GM23248 (cell line): ENCODE measurements around the gene ONECUT2. TPM values are rescaled to one million over a fixed set of nuclear protein-coding genes. Genes with fewer than 3 reads are reported as not detected.

Source experiments
- DNase-seq: peaks from one replicate; pipeline ENCODE4 v3.0.0-alpha.2; 2015
- H2AFZ ChIP-seq: fragments of 200-600 bp; sonication (generic); 2 replicates; pipeline ENCODE4 v1.6.1; 2016; ENCODE audit warnings: antibody characterized with exemption
- H3F3A ChIP-seq: fragments of 200-600 bp; sonication (generic); 2 replicates; pipeline ENCODE4 v1.6.1; 2016; ENCODE audit warnings: mild to moderate bottlenecking, antibody characterized with exemption, mixed run types; ENCODE audit not compliant: insufficient read depth
- H3K27ac ChIP-seq: fragments of 200-600 bp; sonication (generic); 2 replicates; pipeline ENCODE4 v1.5.1; 2016; ENCODE audit warnings: mild to moderate bottlenecking
- H3K27me3 ChIP-seq: fragments of 200-600 bp; sonication (generic); replicated peaks from 2 replicates; pipeline ENCODE4 v1.6.1; 2016; ENCODE audit warnings: mild to moderate bottlenecking; ENCODE audit not compliant: insufficient read depth
- H3K36me3 ChIP-seq: fragments of 200-600 bp; sonication (generic); 2 replicates; pipeline ENCODE4 v1.6.1; 2016; ENCODE audit warnings: low read depth, mild to moderate bottlenecking
- H3K4me1 ChIP-seq: fragments of 200-600 bp; sonication (generic); 2 replicates; pipeline ENCODE4 v1.6.1; 2016; ENCODE audit warnings: mild to moderate bottlenecking; ENCODE audit not compliant: insufficient read depth
- H3K4me2 ChIP-seq: fragments of 200-600 bp; sonication (generic); one replicate; pipeline ENCODE4 v1.6.1; 2016; ENCODE audit warnings: mild to moderate bottlenecking; ENCODE audit not compliant: unreplicated experiment
- H3K4me3 ChIP-seq: fragments of 200-600 bp; sonication (generic); 2 replicates; pipeline ENCODE4 v1.5.1; 2016; ENCODE audit warnings: mild to moderate bottlenecking
- H3K79me2 ChIP-seq: fragments of 200-600 bp; sonication (generic); 2 replicates; pipeline ENCODE4 v1.6.1; 2016; ENCODE audit warnings: mild to moderate bottlenecking; ENCODE audit not compliant: insufficient read depth
- H3K9ac ChIP-seq: fragments of 200-600 bp; sonication (generic); 2 replicates; pipeline ENCODE4 v1.6.1; 2016; ENCODE audit warnings: mild to moderate bottlenecking
- H3K9me2 ChIP-seq: fragments of 200-600 bp; sonication (generic); 2 replicates; pipeline ENCODE4 v1.6.1; 2016; ENCODE audit warnings: mixed run types, mild to moderate bottlenecking, moderate library complexity; ENCODE audit not compliant: insufficient read depth
- H3K9me3 ChIP-seq: fragments of 200-600 bp; sonication (generic); one replicate; pipeline ENCODE4 v1.6.1; 2017; ENCODE audit warnings: low read depth
- H4K20me1 ChIP-seq: fragments of 200-600 bp; sonication (generic); 2 replicates; pipeline ENCODE4 v1.6.0; 2016; ENCODE audit not compliant: insufficient read depth
- EZH2 ChIP-seq: fragments of 200-600 bp; sonication (generic); IDR thresholded peaks from 2 replicates; pipeline ENCODE4 v1.6.1; 2018; ENCODE audit warnings: antibody characterized with exemption, mild to moderate bottlenecking; ENCODE audit not compliant: insufficient read depth, poor library complexity, severe bottlenecking
- EZH2phosphoT487 ChIP-seq: fragments of 200-600 bp; sonication (generic); IDR thresholded peaks from 2 replicates; pipeline ENCODE4 v1.6.1; 2018; ENCODE audit warnings: antibody characterized with exemption, moderate library complexity, mild to moderate bottlenecking, low read depth; ENCODE audit not compliant: insufficient read depth
- WGBS, 2 experiments: methylation state at CpG; one replicate each; pipeline ENCODE4 v1.1.6; 2015 to 2017; ENCODE audit warnings: low lambda C conversion rate in 2 of 2, low coverage in 1 of 2; ENCODE audit errors: missing lambda C conversion rate in 2 of 2; 5-methylcytosine and 5-hydroxymethylcytosine counted together
- in situ Hi-C: fragments of 300-500 bp; cut with MboI; formaldehyde crosslinking; loops from 2 replicates; pipeline ENCODE4 v1.15.0; 2020
- polyA plus RNA-seq: library from polyadenylated mRNA; unstranded; fragments of >200 nt; fragmentation: Nextera tagmentation; extraction: Ambion mirVana; gene quantifications from 2 replicates; pipeline ENCODE4 v1.2.1, GENCODE V29; 2016
- total RNA-seq: library from RNA; depleted of rRNA; stranded (reverse); fragments of >200 nt; shearing (Covaris generic); gene quantifications from 2 replicates; pipeline ENCODE4 v1.2.3, GENCODE V29; 2014

ONECUT2 gene
- total and polyA plus RNA-seq, 2 experiments from 2014 or later: 0.01 TPM; not detected in 1

GRCh38 chr18:57436191-57436964, 1.2 kb downstream of the ONECUT2 start:
- no peak overlapping the region for H3K9ac ChIP-seq
- no peaks in the 10 kb centered on the region for H3K36me3 ChIP-seq
- no peaks in the 10 kb centered on the region for H3K9me2 ChIP-seq
- no peaks in the 10 kb centered on the region for H3F3A ChIP-seq
- TF ChIP-seq EZH2phosphoT487: 0 out of 2 replicates have a peak, but pooled peaks have one; percentile 57
- peak; percentile 86 for TF ChIP-seq EZH2
- H3K4me2 ChIP-seq: no peak overlapping the region
- peaks cover 87% of the 10 kb centered on the region for H3K27me3 ChIP-seq
- H3K4me1 ChIP-seq: peaks cover 6% of the 10 kb centered on the region
- no peak for DNase-seq
- H3K4me3 ChIP-seq: no peak overlapping the region
- no peaks in the 10 kb centered on the region for H4K20me1 ChIP-seq
- in situ Hi-C loops: loop anchor here (25.0 kb wide), 1 partner anchor 574 kb away; no protein-coding TSS in a partner anchor
- no peak overlapping the region for H3K27ac ChIP-seq
- 5 to 6% methylated on average over 55 to 62 of the region's 62 CpGs for WGBS, 2 experiments
- no peak overlapping the region for H2AFZ ChIP-seq
- no peaks in the 10 kb centered on the region for H3K9me3 ChIP-seq
- no peaks in the 10 kb centered on the region for H3K79me2 ChIP-seq

- 7 to 8% methylated on average over 11 to 13 of the region's 13 CpGs for WGBS, 2 experiments
- Histone ChIP-seq H2AFZ (no peak overlapping the region), H3K79me2 (no peaks in the 10 kb centered on the region), H3K4me2 (no peak overlapping the region), H3K4me3 (no peak overlapping the region), H3K4me1 (peaks cover 6% of the 10 kb centered on the region), H3K9me2 (no peaks in the 10 kb centered on the region), H3K9ac (no peak overlapping the region), H3F3A (no peaks in the 10 kb centered on the region), H3K27me3 (peaks cover 87% of the 10 kb centered on the region), H3K27ac (no peak overlapping the region), H3K36me3 (no peaks in the 10 kb centered on the region), H3K9me3 (no peaks in the 10 kb centered on the region), H4K20me1 (no peaks in the 10 kb centered on the region)
- in situ Hi-C loops: loop anchor here (25.0 kb wide), 1 partner anchor 575 kb away; no protein-coding TSS in a partner anchor
- TF ChIP-seq EZH2: peak; percentile 75
- no peak for TF ChIP-seq EZH2phosphoT487
- no peak for DNase-seq
Observed at GRCh38 chr18:57436965-57437333, 1.8 kb downstream of the ONECUT2 start.

- TF ChIP-seq EZH2phosphoT487: no peak
- no peak for TF ChIP-seq EZH2
- Histone ChIP-seq H3K9me2 (no peaks in the 10 kb centered on the region), H3K4me2 (peak overlapping the region; percentile 60), H2AFZ (no peak overlapping the region), H3K9me3 (no peaks in the 10 kb centered on the region), H3K36me3 (no peaks in the 10 kb centered on the region), H3K79me2 (no peaks in the 10 kb centered on the region), H3F3A (no peaks in the 10 kb centered on the region), H3K27ac (no peak overlapping the region), H3K4me1 (peaks cover 6% of the 10 kb centered on the region), H3K4me3 (peak overlapping the region; percentile 55), H3K27me3 (peaks cover 87% of the 10 kb centered on the region), H3K9ac (no peak overlapping the region), H4K20me1 (no peaks in the 10 kb centered on the region)
- in situ Hi-C loops: loop anchor here (25.0 kb wide), 1 partner anchor 575 kb away; no protein-coding TSS in a partner anchor
- 4 to 6% methylated on average over 16 of the region's 16 CpGs for WGBS, 2 experiments
- no peak for DNase-seq
Observed at GRCh38 chr18:57437402-57437765, 2.2 kb downstream of the ONECUT2 start.

- Histone ChIP-seq H3K4me2 (peak overlapping the region; percentile 60), H3K36me3 (no peaks in the 10 kb centered on the region), H3K4me3 (peak overlapping the region; percentile 55), H3K9ac (no peak overlapping the region), H3K9me2 (no peaks in the 10 kb centered on the region), H3K9me3 (no peaks in the 10 kb centered on the region), H3K79me2 (no peaks in the 10 kb centered on the region), H3K4me1 (peaks cover 6% of the 10 kb centered on the region), H2AFZ (no peak overlapping the region), H3K27me3 (peaks cover 87% of the 10 kb centered on the region), H3K27ac (no peak overlapping the region), H3F3A (no peaks in the 10 kb centered on the region), H4K20me1 (no peaks in the 10 kb centered on the region)
- peak; percentile 42; the same call in 1 of the 2 replicates for TF ChIP-seq EZH2phosphoT487
- peak; percentile 98 for TF ChIP-seq EZH2
- peak; percentile 90 for DNase-seq
- 2 to 4% methylated on average over 60 to 67 of the region's 72 CpGs for WGBS, 2 experiments
- in situ Hi-C loops: loop anchor here (25.0 kb wide), 1 partner anchor 576 kb away; no protein-coding TSS in a partner anchor
Observed at GRCh38 chr18:57437766-57438671, 2.8 kb downstream of the ONECUT2 start.
